IPS DF 6.9 (cell line): ENCODE results near the gene TRAF3.

Experiments used
- DNase-seq: peaks from one replicate; pipeline ENCODE4 v3.0.0-alpha.2; 2013; ENCODE audit warnings: low read depth, low spot score
- H3K27ac ChIP-seq: one replicate; pipeline ENCODE4 v1.5.1; 2013; ENCODE audit warnings: low read length, control low read depth
- H3K27me3 ChIP-seq: 2 replicates; pipeline ENCODE4 v1.6.1; 2013; ENCODE audit warnings: mild to moderate bottlenecking, low read length; ENCODE audit not compliant: control insufficient read depth, insufficient read depth
- H3K36me3 ChIP-seq: 2 replicates; pipeline ENCODE4 v1.6.1; 2013; ENCODE audit warnings: low read length; ENCODE audit not compliant: control insufficient read depth, insufficient read depth
- H3K4me1 ChIP-seq: 2 replicates; pipeline ENCODE4 v1.6.1; 2013; ENCODE audit warnings: low read length; ENCODE audit not compliant: control insufficient read depth, insufficient read depth
- H3K4me3 ChIP-seq: 2 replicates; pipeline ENCODE4 v1.5.1; 2013; ENCODE audit warnings: mild to moderate bottlenecking, low read length
- H3K9me3 ChIP-seq: 2 replicates; pipeline ENCODE4 v1.6.1; 2013; ENCODE audit warnings: low read length, inconsistent platforms; ENCODE audit not compliant: control insufficient read depth, insufficient read depth
- WGBS: extraction: QIAGEN DNeasy Blood & Tissue Kit; methylation state at CpG from one replicate; pipeline ENCODE4 v1.1.7; 2013; ENCODE audit warnings: mixed read lengths, missing lambda C conversion rate; ENCODE audit not compliant: insufficient read length, insufficient coverage; 5-methylcytosine and 5-hydroxymethylcytosine counted together

TRAF3 gene

GRCh38 chr14:102778338-102779083 is 1.3 kb downstream of the TRAF3 start:
- H3K36me3 ChIP-seq = no peaks in the 10 kb centered on the region
- DNase-seq = no peak
- no CpG with 5 or more reads among the region's 29 CpGs for WGBS
- H3K4me3 ChIP-seq = peak overlapping the region; percentile 72; the same call in 1 of the 2 replicates
- H3K27ac ChIP-seq = no peak overlapping the region
- peaks cover 4% of the 10 kb centered on the region for H3K4me1 ChIP-seq
- H3K27me3 ChIP-seq = peaks cover 8% of the 10 kb centered on the region
- no peaks in the 10 kb centered on the region for H3K9me3 ChIP-seq

GRCh38 chr14:102779084-102779462 is 1.8 kb downstream of the TRAF3 start:
- no peak overlapping the region for H3K27ac ChIP-seq
- H3K9me3 ChIP-seq = no peaks in the 10 kb centered on the region
- H3K36me3 ChIP-seq = no peaks in the 10 kb centered on the region
- H3K4me1 ChIP-seq = peaks cover 4% of the 10 kb centered on the region
- no CpG with 5 or more reads among the region's 4 CpGs for WGBS
- no peak overlapping the region for H3K4me3 ChIP-seq
- no peak for DNase-seq
- peaks cover 8% of the 10 kb centered on the region for H3K27me3 ChIP-seq

GRCh38 chr14:102779574-102780315 is 2.5 kb downstream of the TRAF3 start:
- Histone ChIP-seq H3K4me3 (no peak overlapping the region), H3K9me3 (no peaks in the 10 kb centered on the region), H3K36me3 (no peaks in the 10 kb centered on the region), H3K27me3 (peaks cover 8% of the 10 kb centered on the region), H3K27ac (no peak overlapping the region), H3K4me1 (peaks cover 4% of the 10 kb centered on the region)
- WGBS = no CpG with 5 or more reads among the region's 13 CpGs
- no peak for DNase-seq

GRCh38 chr14:102781063-102781462 is 3.8 kb downstream of the TRAF3 start:
- no peak overlapping the region for H3K27ac ChIP-seq
- DNase-seq = no peak
- no peaks in the 10 kb centered on the region for H3K9me3 ChIP-seq
- no peaks in the 10 kb centered on the region for H3K36me3 ChIP-seq
- no CpG with 5 or more reads among the region's 4 CpGs for WGBS
- peaks cover 4% of the 10 kb centered on the region for H3K4me1 ChIP-seq
- H3K27me3 ChIP-seq = peaks cover 8% of the 10 kb centered on the region
- H3K4me3 ChIP-seq = no peak overlapping the region

GRCh38 chr14:102782974-102783373 is 5.7 kb downstream of the TRAF3 start:
- no peak overlapping the region for H3K4me3 ChIP-seq
- no CpG with 5 or more reads among the region's 7 CpGs for WGBS
- DNase-seq = no peak
- no peaks in the 10 kb centered on the region for H3K36me3 ChIP-seq
- H3K27me3 ChIP-seq = peaks cover 8% of the 10 kb centered on the region
- H3K4me1 ChIP-seq = peaks cover 1% of the 10 kb centered on the region; the same call in 1 of the 2 replicates
- H3K9me3 ChIP-seq = no peaks in the 10 kb centered on the region
- H3K27ac ChIP-seq = no peak overlapping the region

- Histone ChIP-seq H3K4me3 (no peak overlapping the region), H3K9me3 (no peaks in the 10 kb centered on the region), H3K4me1 (no peaks in the 10 kb centered on the region), H3K27ac (no peak overlapping the region), H3K36me3 (no peaks in the 10 kb centered on the region), H3K27me3 (no peaks in the 10 kb centered on the region)
- no peak for DNase-seq
- no CpG with 5 or more reads among the region's 7 CpGs for WGBS
Measured at GRCh38 chr14:102784892-102785594, 7.8 kb downstream of the TRAF3 start.

GRCh38 chr14:102785595-102785963 is 8.3 kb downstream of the TRAF3 start:
- no CpG with 5 or more reads among the region's 3 CpGs for WGBS
- H3K4me1 ChIP-seq = no peaks in the 10 kb centered on the region
- no peaks in the 10 kb centered on the region for H3K36me3 ChIP-seq
- H3K9me3 ChIP-seq = no peaks in the 10 kb centered on the region
- DNase-seq = no peak
- no peak overlapping the region for H3K27ac ChIP-seq
- no peaks in the 10 kb centered on the region for H3K27me3 ChIP-seq
- no peak overlapping the region for H3K4me3 ChIP-seq

- no peak overlapping the region for H3K27ac ChIP-seq
- H3K27me3 ChIP-seq = no peaks in the 10 kb centered on the region
- no peak for DNase-seq
- H3K4me3 ChIP-seq = no peak overlapping the region
- H3K9me3 ChIP-seq = no peaks in the 10 kb centered on the region
- no CpG with 5 or more reads among the region's 4 CpGs for WGBS
- no peaks in the 10 kb centered on the region for H3K36me3 ChIP-seq
- H3K4me1 ChIP-seq = no peaks in the 10 kb centered on the region
Measured at GRCh38 chr14:102786768-102787167, 9.5 kb downstream of the TRAF3 start.

GRCh38 chr14:102789349-102789748 is 12.1 kb downstream of the TRAF3 start:
- no peak for DNase-seq
- H3K27ac ChIP-seq = no peak overlapping the region
- no CpG with 5 or more reads among the region's 5 CpGs for WGBS
- no peaks in the 10 kb centered on the region for H3K36me3 ChIP-seq
- no peaks in the 10 kb centered on the region for H3K27me3 ChIP-seq
- no peaks in the 10 kb centered on the region for H3K9me3 ChIP-seq
- no peak overlapping the region for H3K4me3 ChIP-seq
- H3K4me1 ChIP-seq = no peaks in the 10 kb centered on the region

- no peaks in the 10 kb centered on the region for H3K27me3 ChIP-seq
- no peak for DNase-seq
- WGBS = no CpG with 5 or more reads among the region's 3 CpGs
Measured at GRCh38 chr14:102793531-102794328, 16.5 kb downstream of the TRAF3 start.

More at GRCh38 chr14:102793531-102794328, 16.5 kb downstream of the TRAF3 start:
- H3K9me3 ChIP-seq = no peaks in the 10 kb centered on the region
- no peak overlapping the region for H3K4me3 ChIP-seq
- H3K27ac ChIP-seq = no peak overlapping the region
- no peaks in the 10 kb centered on the region for H3K36me3 ChIP-seq
- H3K4me1 ChIP-seq = no peaks in the 10 kb centered on the region
